Upper lobe of right lung (tissue), 1 donor: Measurements from ENCODE around the gene LDLRAP1. TPM values are rescaled to one million over a fixed set of nuclear protein-coding genes. Genes with fewer than 3 reads are reported as not detected.

Source experiments
- ATAC-seq: fragments of 200-7000 bp; cut with Tn5 transposase; one replicate; pipeline ENCODE4 v1.9.1; 2020; ENCODE audit warnings: mild to moderate bottlenecking, moderate library complexity
- DNase-seq: peaks from one replicate; pipeline ENCODE4 v3.0.0-alpha.2; 2020
- H3K27ac ChIP-seq: fragments of 200-600 bp; one replicate; pipeline ENCODE4 v1.8.0; 2022
- H3K27me3 ChIP-seq: fragments of 200-600 bp; one replicate; pipeline ENCODE4 v1.8.0; 2022; ENCODE audit warnings: mild to moderate bottlenecking
- H3K36me3 ChIP-seq: fragments of 200-600 bp; one replicate; pipeline ENCODE4 v1.8.0; 2022
- H3K4me1 ChIP-seq: fragments of 200-600 bp; one replicate; pipeline ENCODE4 v1.8.0; 2022
- H3K4me3 ChIP-seq: fragments of 200-600 bp; one replicate; pipeline ENCODE4 v1.8.0; 2022; ENCODE audit warnings: mild to moderate bottlenecking
- H3K9me3 ChIP-seq: fragments of 200-600 bp; one replicate; pipeline ENCODE4 v1.8.0; 2022
- intact Hi-C: fragments of 100-400 bp; cut with DNase I; formaldehyde crosslinking; loops from one replicate; pipeline ENCODE4 v1.11.0; 2022
- total RNA-seq: library from RNA; stranded (reverse); fragmentation: NEBNext Ultra II Directional; extraction: Animal tissue kit (Norgen Biotek cat#: 25700); gene quantifications from one replicate; pipeline ENCODE4 v1.2.1, GENCODE V29; 2021
- TF ChIP-seq, protein P1 (sequence below): fragments of 200-600 bp; IDR thresholded peaks from one replicate; pipeline ENCODE4 v1.8.0; 2022; ENCODE audit warnings: antibody characterized with exemption
- donor health status: DM: no; HTN: yes; CAD: no; lungs with severe emphysema.

Gene LDLRAP1
- total RNA-seq, 1 donor from 2014 or later = 35.1 TPM

- H3K9me3 ChIP-seq = no peaks in the 10 kb centered on the region
- TF ChIP-seq, protein P1, sequence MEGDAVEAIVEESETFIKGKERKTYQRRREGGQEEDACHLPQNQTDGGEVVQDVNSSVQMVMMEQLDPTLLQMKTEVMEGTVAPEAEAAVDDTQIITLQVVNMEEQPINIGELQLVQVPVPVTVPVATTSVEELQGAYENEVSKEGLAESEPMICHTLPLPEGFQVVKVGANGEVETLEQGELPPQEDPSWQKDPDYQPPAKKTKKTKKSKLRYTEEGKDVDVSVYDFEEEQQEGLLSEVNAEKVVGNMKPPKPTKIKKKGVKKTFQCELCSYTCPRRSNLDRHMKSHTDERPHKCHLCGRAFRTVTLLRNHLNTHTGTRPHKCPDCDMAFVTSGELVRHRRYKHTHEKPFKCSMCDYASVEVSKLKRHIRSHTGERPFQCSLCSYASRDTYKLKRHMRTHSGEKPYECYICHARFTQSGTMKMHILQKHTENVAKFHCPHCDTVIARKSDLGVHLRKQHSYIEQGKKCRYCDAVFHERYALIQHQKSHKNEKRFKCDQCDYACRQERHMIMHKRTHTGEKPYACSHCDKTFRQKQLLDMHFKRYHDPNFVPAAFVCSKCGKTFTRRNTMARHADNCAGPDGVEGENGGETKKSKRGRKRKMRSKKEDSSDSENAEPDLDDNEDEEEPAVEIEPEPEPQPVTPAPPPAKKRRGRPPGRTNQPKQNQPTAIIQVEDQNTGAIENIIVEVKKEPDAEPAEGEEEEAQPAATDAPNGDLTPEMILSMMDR = no peak
- ATAC-seq (no peak), DNase-seq (no peak)
- no peak overlapping the region for H3K4me3 ChIP-seq
- H3K27ac ChIP-seq = no peak overlapping the region
- no peaks in the 10 kb centered on the region for H3K36me3 ChIP-seq
- no peaks in the 10 kb centered on the region for H3K4me1 ChIP-seq
- no peaks in the 10 kb centered on the region for H3K27me3 ChIP-seq
- intact Hi-C loops = no loop called here
Measured at GRCh38 chr1:25522031-25522655, 21.3 kb upstream of the LDLRAP1 start.

DNA sequence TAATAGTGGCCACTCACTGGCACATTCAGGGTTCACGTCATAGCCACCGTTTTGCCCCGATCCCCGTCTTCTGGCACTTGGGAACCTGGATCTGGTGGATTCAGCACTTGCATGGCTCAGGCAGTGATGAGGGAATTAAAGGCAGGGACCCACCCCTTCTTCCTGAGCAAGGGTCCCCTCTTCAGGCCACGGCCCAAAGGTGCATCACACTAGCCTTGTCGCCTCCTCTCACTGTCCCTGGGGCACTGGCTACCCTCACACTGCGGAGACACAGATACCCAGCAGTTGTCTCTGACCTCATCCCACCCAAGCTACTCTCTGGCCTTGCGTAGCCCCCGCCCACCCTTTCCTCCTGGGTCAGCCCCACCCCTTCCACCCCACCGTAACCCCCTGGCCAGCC lies 19.9 kb upstream of the LDLRAP1 start:
- DNase-seq (no peak), ATAC-seq (no peak)
- Histone ChIP-seq H3K27me3 (no peaks in the 10 kb centered on the region), H3K4me1 (no peaks in the 10 kb centered on the region), H3K27ac (no peak overlapping the region), H3K9me3 (no peaks in the 10 kb centered on the region), H3K36me3 (no peaks in the 10 kb centered on the region), H3K4me3 (no peak overlapping the region)
- intact Hi-C loops = no loop called here
- TF ChIP-seq, protein P1 = no peak

DNA sequence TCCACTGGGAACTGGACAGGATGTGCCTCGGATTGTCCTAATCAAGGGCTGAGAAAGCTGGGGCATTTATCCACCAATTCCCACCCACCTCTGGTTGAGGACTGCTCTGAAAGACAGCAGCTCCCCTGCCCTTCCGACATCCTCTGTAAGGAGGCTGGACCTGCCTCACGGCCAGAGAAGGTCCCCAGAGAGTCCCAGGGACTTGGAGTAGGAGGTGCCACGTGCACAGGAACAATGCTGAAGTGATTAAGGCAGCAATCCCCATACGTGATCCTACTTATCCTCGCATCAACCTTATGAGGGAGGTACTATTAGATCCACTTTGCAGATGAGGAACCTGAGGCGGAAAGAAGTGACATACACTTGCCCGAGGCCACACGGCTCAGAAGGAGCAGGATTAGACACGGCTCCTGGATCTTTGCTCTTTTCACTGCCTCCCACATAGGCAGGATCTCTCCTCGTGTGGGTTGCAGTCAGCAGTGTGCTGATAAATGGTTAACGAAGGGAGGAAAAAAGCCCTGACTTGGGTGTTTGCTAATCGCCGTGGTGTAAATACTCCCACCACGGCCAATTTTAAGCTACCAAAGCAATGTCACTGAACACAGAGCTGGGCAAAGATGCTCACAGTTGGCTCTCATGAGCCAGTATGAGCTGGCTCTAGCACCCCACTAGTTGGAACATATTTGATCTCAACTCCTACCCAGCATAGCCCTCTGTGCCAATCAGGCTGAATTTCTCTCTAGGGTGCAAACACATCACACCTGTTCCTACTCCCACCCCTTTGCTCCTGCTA lies 18.6 kb upstream of the LDLRAP1 start:
- Histone ChIP-seq H3K27ac (no peak overlapping the region), H3K9me3 (no peaks in the 10 kb centered on the region), H3K4me3 (no peak overlapping the region), H3K4me1 (no peaks in the 10 kb centered on the region), H3K27me3 (no peaks in the 10 kb centered on the region), H3K36me3 (no peaks in the 10 kb centered on the region)
- TF ChIP-seq, protein P1 = no peak
- ATAC-seq = no peak
- no peak for DNase-seq
- intact Hi-C loops = no loop called here

- ATAC-seq (no peak), DNase-seq (no peak)
- Histone ChIP-seq H3K9me3 (no peaks in the 10 kb centered on the region), H3K27me3 (no peaks in the 10 kb centered on the region), H3K27ac (no peak overlapping the region), H3K4me3 (no peak overlapping the region), H3K36me3 (no peaks in the 10 kb centered on the region), H3K4me1 (no peaks in the 10 kb centered on the region)
- TF ChIP-seq, protein P1 = no peak
- intact Hi-C loops = no loop called here
Measured at GRCh38 chr1:25525361-25525688, 18.1 kb upstream of the LDLRAP1 start.

- H3K9me3 ChIP-seq = no peaks in the 10 kb centered on the region
- no peak for DNase-seq
- H3K27me3 ChIP-seq = no peaks in the 10 kb centered on the region
- ATAC-seq = no peak
- TF ChIP-seq, protein P1 = no peak
- H3K36me3 ChIP-seq = no peaks in the 10 kb centered on the region
- intact Hi-C loops = no loop called here
- no peak overlapping the region for H3K4me3 ChIP-seq
- H3K4me1 ChIP-seq = no peaks in the 10 kb centered on the region
- no peak overlapping the region for H3K27ac ChIP-seq
Measured at GRCh38 chr1:25526753-25527152, 16.7 kb upstream of the LDLRAP1 start.
